Thoracic aorta (tissue), 2 donors: ENCODE data around the gene AGER. TPM values are rescaled to one million over a fixed set of nuclear protein-coding genes. Genes with fewer than 3 reads are reported as not detected.
A peak's percentile ranks its signal among the peaks of the same experiment; 100 is the strongest.

Experiments used
- ATAC-seq: fragments of 150-250 bp; one replicate; pipeline ENCODE4 v1.8.0; 2017; ENCODE audit warnings: low read depth; ENCODE audit not compliant: insufficient number of reproducible peaks, low FRiP score
- DNase-seq: peaks from one replicate; pipeline ENCODE4 v3.0.0-alpha.2; 2020; ENCODE audit warnings: low spot score
- H3K27ac ChIP-seq, 2 donors: fragments of 200-600 bp; sonication (generic); 1 replicate in 1 of 2; 2 replicates in 1 of 2; pipeline ENCODE4 v1.5.1; 2016; ENCODE audit warnings: mild to moderate bottlenecking in 2 of 2, moderate library complexity in 2 of 2
- H3K27me3 ChIP-seq: fragments of 200-600 bp; sonication (generic); replicated peaks from 2 replicates; pipeline ENCODE4 v1.6.0; 2016; ENCODE audit warnings: mild to moderate bottlenecking; ENCODE audit not compliant: insufficient read depth
- H3K36me3 ChIP-seq: fragments of 200-600 bp; sonication (generic); one replicate; pipeline ENCODE4 v1.5.1; 2016
- H3K4me1 ChIP-seq, 2 donors: fragments of 200-600 bp; sonication (generic); 1 replicate in 1 of 2; 2 replicates in 1 of 2; pipeline versions ENCODE4 v1.5.1 to v1.6.0; 2016; ENCODE audit warnings: low read depth in 2 of 2, mild to moderate bottlenecking in 1 of 2; ENCODE audit not compliant: control insufficient read depth in 1 of 2
- H3K4me3 ChIP-seq: fragments of 200-600 bp; sonication (generic); 2 replicates; pipeline ENCODE4 v1.5.1; 2016; ENCODE audit warnings: mild to moderate bottlenecking
- H3K9me3 ChIP-seq: fragments of 200-600 bp; sonication (generic); 2 replicates; pipeline ENCODE4 v1.5.1; 2016
- total RNA-seq, 2 donors: library from RNA; depleted of rRNA; stranded (reverse); fragments of >200 nt; gene quantifications; one replicate each; pipeline versions ENCODE4 v1.1.0 to v1.2.3, GENCODE V29; 2016
- TF ChIP-seq, protein P1 (sequence below): fragments of 200-600 bp; sonication (generic); IDR thresholded peaks from one replicate; pipeline ENCODE4 v1.5.1; 2019; ENCODE audit warnings: antibody characterized with exemption

AGER gene
- total RNA-seq, 2 donors from 2014 or later: 1.8 to 3.8 TPM

DNA sequence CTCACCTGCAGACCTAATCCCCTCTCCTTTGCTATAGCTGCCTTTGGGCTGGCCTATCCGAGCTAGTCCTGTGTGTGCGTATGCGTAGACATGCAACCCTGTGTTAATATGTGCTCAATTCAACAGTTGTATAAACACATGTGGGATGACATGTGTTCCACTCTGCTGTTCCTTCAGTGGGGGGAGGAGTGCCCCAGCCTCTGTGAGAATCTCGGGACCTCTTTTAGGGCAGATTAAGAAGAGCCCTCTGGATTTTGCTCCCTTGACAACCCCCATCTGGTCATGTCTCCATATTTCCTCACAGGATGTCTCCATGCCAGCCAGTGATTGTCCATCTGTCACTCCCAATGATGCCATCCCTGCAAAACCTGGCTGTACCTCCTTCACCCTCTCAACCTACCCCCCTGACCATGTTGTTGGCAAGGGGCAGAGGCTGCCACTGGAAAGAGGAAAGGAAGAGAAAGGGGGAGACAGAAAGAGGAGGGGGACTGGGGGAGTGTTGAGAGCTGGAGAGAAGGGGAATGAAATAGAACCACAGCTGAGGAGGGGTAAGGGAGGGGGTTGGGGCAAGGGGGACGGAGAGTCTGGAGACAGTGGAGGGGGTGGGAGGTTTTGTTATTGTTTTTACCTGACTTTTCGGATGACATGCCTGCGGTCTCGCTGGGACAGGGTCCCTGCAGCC is 32.7 kb downstream of the AGER start:
- DNase-seq: no peak
- no peak for ATAC-seq

DNA sequence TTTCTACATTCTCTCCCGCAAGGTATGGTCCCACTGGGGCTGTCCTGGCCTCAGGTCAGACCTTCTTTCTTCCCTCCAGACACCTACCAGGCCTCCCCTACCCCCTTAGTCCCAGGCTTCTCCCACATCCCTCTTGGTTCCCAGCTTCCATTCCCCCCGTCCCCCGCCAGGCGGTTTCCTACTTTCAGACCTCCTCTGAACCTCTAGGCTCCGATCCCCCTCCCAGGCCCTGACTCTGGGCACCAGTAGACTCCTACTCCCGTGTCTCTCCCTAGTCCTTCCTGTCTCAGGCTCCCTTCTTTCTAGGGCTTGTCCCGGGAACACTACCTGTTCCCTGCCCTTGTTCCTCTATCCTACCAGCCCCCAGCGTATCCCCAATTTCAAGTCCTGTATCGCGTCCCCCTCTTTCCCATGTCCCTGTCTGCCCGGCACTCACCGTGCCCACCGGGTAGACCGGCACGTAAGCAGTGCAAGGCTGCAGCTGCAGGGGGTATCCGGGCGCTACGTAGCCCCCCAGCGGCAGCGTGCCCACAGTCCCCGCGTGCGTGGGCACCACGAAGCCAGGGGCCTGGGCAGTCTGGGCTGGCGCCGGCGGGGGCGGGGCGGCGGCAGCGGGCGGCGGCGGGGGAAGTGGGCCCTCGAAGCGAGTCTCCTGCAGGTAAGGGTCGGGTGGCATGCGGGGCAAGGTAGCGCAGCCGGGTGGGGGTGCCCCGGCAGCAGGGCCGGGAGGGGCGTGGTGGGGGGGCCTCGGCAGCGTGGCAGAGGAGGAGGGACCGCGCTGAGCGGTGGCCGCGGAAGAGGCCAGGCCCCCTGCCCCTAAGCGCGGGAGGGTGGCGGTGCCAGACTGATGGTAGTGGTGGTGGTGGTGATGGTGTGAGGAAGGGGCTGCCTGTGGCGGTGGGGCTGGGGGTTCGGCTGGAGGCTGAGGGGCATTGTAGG is 33.9 kb downstream of the AGER start:
- DNase-seq (no peak), ATAC-seq (no peak)
- TF ChIP-seq, protein P1, sequence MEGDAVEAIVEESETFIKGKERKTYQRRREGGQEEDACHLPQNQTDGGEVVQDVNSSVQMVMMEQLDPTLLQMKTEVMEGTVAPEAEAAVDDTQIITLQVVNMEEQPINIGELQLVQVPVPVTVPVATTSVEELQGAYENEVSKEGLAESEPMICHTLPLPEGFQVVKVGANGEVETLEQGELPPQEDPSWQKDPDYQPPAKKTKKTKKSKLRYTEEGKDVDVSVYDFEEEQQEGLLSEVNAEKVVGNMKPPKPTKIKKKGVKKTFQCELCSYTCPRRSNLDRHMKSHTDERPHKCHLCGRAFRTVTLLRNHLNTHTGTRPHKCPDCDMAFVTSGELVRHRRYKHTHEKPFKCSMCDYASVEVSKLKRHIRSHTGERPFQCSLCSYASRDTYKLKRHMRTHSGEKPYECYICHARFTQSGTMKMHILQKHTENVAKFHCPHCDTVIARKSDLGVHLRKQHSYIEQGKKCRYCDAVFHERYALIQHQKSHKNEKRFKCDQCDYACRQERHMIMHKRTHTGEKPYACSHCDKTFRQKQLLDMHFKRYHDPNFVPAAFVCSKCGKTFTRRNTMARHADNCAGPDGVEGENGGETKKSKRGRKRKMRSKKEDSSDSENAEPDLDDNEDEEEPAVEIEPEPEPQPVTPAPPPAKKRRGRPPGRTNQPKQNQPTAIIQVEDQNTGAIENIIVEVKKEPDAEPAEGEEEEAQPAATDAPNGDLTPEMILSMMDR: no peak
- no peaks in the 10 kb centered on the region for H3K27me3 ChIP-seq
- peak overlapping the region; percentile 94 for H3K4me3 ChIP-seq
- no peaks in the 10 kb centered on the region for H3K36me3 ChIP-seq
- peaks cover 17 to 40% of the 10 kb centered on the region in 2 donors for H3K4me1 ChIP-seq
- no peaks in the 10 kb centered on the region for H3K9me3 ChIP-seq
- no peak overlapping the region for H3K27ac ChIP-seq

More for the DNA sequence above, 32.7 kb downstream of the AGER start:
- H3K4me1 ChIP-seq: peaks cover 19 to 51% of the 10 kb centered on the region in 2 donors
- H3K27ac ChIP-seq: peak overlapping the region; percentile 48 to 61
- TF ChIP-seq, protein P1: no peak
- H3K27me3 ChIP-seq: no peaks in the 10 kb centered on the region
- no peaks in the 10 kb centered on the region for H3K9me3 ChIP-seq
- no peaks in the 10 kb centered on the region for H3K36me3 ChIP-seq
- H3K4me3 ChIP-seq: peak overlapping the region; percentile 94

DNA sequence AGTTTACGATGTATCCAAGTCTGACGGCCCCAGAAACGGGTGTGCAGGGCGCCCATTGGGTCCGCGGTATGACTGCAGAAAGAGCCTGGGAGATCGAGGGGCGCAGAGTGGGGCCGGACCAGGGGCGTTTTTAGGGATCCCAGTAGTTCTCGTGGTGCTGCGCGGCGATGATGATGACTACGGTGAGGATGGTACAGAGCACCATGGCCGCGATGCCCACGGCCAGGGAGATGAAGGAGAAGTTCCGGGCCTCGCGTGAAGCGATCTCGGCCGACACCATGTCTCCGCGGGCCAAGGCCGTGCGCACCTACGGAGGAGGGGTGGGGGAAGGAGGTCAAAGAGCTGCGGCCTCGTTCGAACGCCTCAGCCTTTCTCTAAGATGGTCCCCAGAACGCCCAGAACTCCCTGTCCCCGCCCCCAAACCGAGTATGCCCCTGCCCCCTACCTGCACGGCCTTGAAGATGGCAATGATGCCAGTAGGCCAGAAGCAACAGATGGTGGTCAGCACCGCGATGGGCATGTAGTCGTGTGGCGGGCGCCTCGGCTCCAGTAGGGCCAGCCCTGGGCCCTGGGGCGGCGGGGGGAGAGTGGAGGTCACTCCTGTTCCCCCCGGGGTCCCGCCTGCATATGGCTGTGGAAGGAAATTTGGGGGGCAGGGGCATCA is 34.8 kb downstream of the AGER start:
- H3K27ac ChIP-seq: no peak overlapping the region
- TF ChIP-seq, protein P1: no peak
- H3K36me3 ChIP-seq: no peaks in the 10 kb centered on the region
- no peak for ATAC-seq
- H3K9me3 ChIP-seq: no peaks in the 10 kb centered on the region
- H3K27me3 ChIP-seq: no peaks in the 10 kb centered on the region
- peaks cover 15 to 34% of the 10 kb centered on the region in 2 donors for H3K4me1 ChIP-seq
- H3K4me3 ChIP-seq: peak overlapping the region; percentile 26
- no peak for DNase-seq

DNA sequence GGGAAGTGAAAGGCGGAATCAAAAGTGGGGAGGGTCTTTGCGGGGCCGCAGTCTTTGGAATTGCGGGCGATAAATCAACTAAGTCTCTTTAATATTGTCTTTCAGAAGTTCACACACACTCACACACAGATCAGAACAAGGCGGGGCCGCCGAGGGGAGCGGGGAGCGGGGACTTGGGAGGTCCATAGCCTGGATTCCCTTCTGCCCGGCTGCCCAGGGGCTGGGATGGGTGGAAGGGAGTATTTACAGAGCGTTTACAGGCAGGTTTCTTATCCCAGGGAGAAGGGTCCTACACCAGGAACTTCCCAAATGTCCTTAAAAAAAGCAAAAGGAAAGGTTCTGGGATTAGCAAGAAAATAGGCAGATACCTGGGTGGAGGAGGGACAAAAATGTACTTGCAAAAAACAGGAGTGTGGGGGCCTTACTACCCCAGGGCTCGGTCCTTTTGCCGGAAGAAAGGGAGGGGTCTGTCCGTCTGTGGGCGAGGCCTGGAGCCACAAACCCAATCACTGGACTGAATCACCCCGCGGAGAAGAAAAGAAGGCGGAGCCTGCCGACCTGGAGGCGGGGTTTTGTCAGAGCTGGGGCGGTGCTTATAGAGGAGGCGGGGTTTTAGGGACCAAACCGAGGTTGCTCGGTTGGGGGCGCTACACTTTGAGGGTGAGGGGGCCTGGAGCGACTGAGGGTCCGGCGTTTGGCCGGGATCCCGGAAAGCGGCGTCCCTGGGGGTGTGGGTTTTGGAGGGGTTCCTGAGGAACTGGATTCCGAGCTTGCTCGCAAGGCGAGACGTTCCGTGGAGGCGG is 35.6 kb downstream of the AGER start:
- no peak for ATAC-seq
- Histone ChIP-seq H3K9me3 (no peaks in the 10 kb centered on the region), H3K4me3 (peak overlapping the region; percentile 26), H3K27ac (no peak overlapping the region), H3K27me3 (no peaks in the 10 kb centered on the region), H3K36me3 (no peaks in the 10 kb centered on the region), H3K4me1 (peaks cover 15 to 34% of the 10 kb centered on the region in 2 donors)
- TF ChIP-seq, protein P1: no peak
- no peak for DNase-seq
